PFSK-1 (cell line): Measurements from ENCODE around the gene NSMF.

Source experiments
- POLR2AphosphoS5 ChIP-seq: IDR thresholded peaks from 2 replicates; pipeline ENCODE4 v1.6.1; 2012; ENCODE audit warnings: low read depth, mild to moderate bottlenecking, control low read depth, low read length, moderate library complexity
- REST ChIP-seq, 2 experiments: IDR thresholded peaks; 2 replicates each; pipeline versions ENCODE4 v1.6.1 to v1.8.0; 2011 to 2012; ENCODE audit warnings: low read depth in 2 of 2, low read length in 2 of 2, control low read depth in 1 of 2, inconsistent platforms in 1 of 2, mild to moderate bottlenecking in 1 of 2, moderate library complexity in 1 of 2; ENCODE audit not compliant: insufficient read depth in 1 of 2
- SIN3A ChIP-seq: IDR thresholded peaks from 2 replicates; pipeline ENCODE4 v1.6.1; 2012; ENCODE audit warnings: mild to moderate bottlenecking, low read length, moderate library complexity, borderline replicate concordance; ENCODE audit not compliant: insufficient read depth
- TAF1 ChIP-seq: IDR thresholded peaks from 2 replicates; pipeline ENCODE4 v1.6.1; 2012; ENCODE audit warnings: low read length, control low read depth, borderline replicate concordance; ENCODE audit not compliant: insufficient read depth

GRCh38 chr9:137501457-137501856 is 42.3 kb upstream of the NSMF start:
- TF ChIP-seq SIN3A (no peak), REST (IDR thresholded peaks at IDR 0.05; ENCODE audit: insufficient read depth in 1 of 2, low read depth in 2 of 2, low read length in 2 of 2) (no peak), TAF1 (no peak), POLR2AphosphoS5 (no peak)
